ENCODE measurements around the gene PADI6. TPM values are rescaled to one million over a fixed set of nuclear protein-coding genes. Genes with fewer than 3 reads are reported as not detected.

Gene PADI6
- total and polyA plus RNA-seq, 10 of the 15 experiments (the other 5 are each of a cell fraction or from before 2014, with no cell fraction given): not detected

GRCh38 chr1:17425806-17426600, 54.0 kb downstream of the PADI6 start:
- RAD21 ChIA-PET (ENCODE audit: unreplicated experiment): no interaction called here
- TF ChIP-seq ZNF274 (IDR thresholded peaks at IDR 0.05; ENCODE audit: insufficient read depth, insufficient read length) (no peak), MEF2A (IDR thresholded peaks at IDR 0.05; ENCODE audit: insufficient read depth, low read depth, low read length) (no peak), ZBED1 (IDR thresholded peaks at IDR 0.05; ENCODE audit: borderline replicate concordance) (no peak), MYC (IDR thresholded peaks at IDR 0.05; ENCODE audit: insufficient read depth, insufficient read length, insufficient replicate concordance, low read length, severe bottlenecking) (no peak), RCOR1 (conservative IDR thresholded peaks at IDR 0.05; ENCODE audit: low read depth, low read length) (no peak), CREM (IDR thresholded peaks at IDR 0.05; ENCODE audit: low read depth) (no peak), LARP7 (IDR thresholded peaks at IDR 0.05) (no peak), EZH2 (IDR thresholded peaks at IDR 0.05; ENCODE audit: borderline replicate concordance, control insufficient read depth, low read depth, low read length) (no peak), IKZF1 (conservative IDR thresholded peaks at IDR 0.05) (no peak), SIX5 (IDR thresholded peaks at IDR 0.05; ENCODE audit: low read depth, low read length, severe bottlenecking) (no peak), GATAD2B (conservative IDR thresholded peaks at IDR 0.05; ENCODE audit: low read depth) (no peak), CHD1 (IDR thresholded peaks at IDR 0.05; ENCODE audit: low read depth, low read length) (no peak), ZNF687 (IDR thresholded peaks at IDR 0.05) (no peak)
- H3K9me3 ChIP-seq (replicated peaks; ENCODE audit: control insufficient read depth, insufficient read depth, low read length): no peaks in the 10 kb centered on the region
- H2AFZ ChIP-seq (ENCODE audit: control insufficient read depth, low read depth, low read length): no peak overlapping the region
- H3K27me3 ChIP-seq (replicated peaks in 1 of 2; ENCODE audit: control insufficient read depth in 2 of 2, insufficient read depth in 2 of 2, low read length in 1 of 2): no peaks in the 10 kb centered on the region
- CTCF ChIA-PET: interaction anchor here (1.5 kb wide), 1 partner anchor 89 kb away, joined by 3 read pairs; no protein-coding TSS in a partner anchor
- in situ Hi-C loops (cut with MboI): no loop called here
- H3K4me2 ChIP-seq (ENCODE audit: control insufficient read depth, insufficient read depth): no peak overlapping the region
- H3K27ac ChIP-seq (ENCODE audit: control insufficient read depth, insufficient read depth): no peak overlapping the region
- no peak for FAIRE-seq
- H3K79me2 ChIP-seq (ENCODE audit: control insufficient read depth, insufficient read depth, low read length): peaks cover 22% of the 10 kb centered on the region
- no peak overlapping the region for H3K4me3 ChIP-seq
- H4K20me1 ChIP-seq (ENCODE audit: control insufficient read depth, insufficient read depth): peaks cover 7% of the 10 kb centered on the region; the same call in 1 of the 2 replicates
- no TSS peak for BruUV-seq (replicated peaks)
- no peak overlapping the region for H3K9ac ChIP-seq (ENCODE audit: control insufficient read depth, insufficient read depth, low read length)
- no peaks in the 10 kb centered on the region; the same call in 1 of the 2 replicates for H3K4me1 ChIP-seq (ENCODE audit: control insufficient read depth, insufficient read depth, low read length)
- ATAC-seq: no peak
- POLR2A ChIA-PET: no interaction called here
- SMC1A ChIA-PET (ENCODE audit: uncharacterized antibody, unreplicated experiment): no interaction called here
- DNase-seq (ENCODE audit: low read depth, low spot score): no peak
- 87% methylated on average over 18 of the region's 18 CpGs for WGBS (ENCODE audit: insufficient coverage, insufficient replicate concordance, low lambda C conversion rate, missing lambda C conversion rate)
- H3K36me3 ChIP-seq (ENCODE audit: control insufficient read depth in 2 of 2, insufficient read depth in 2 of 2, low read length in 1 of 2): peaks cover 41 to 63% of the 10 kb centered on the region in 2 experiments
- intact Hi-C loops (cut with micrococcal nuclease; ENCODE audit: unreplicated experiment): no loop called here
